K562 treated with DMSO at 1 percent for 24 hours (cell line): Measurements from ENCODE around the gene MAPRE3. TPM values are rescaled to one million over a fixed set of nuclear protein-coding genes. Genes with fewer than 3 reads are reported as not detected.

Experiments
- total RNA-seq: library from RNA; unstranded; fragments of 300-600 nt; gene quantifications from 2 replicates; pipeline ENCODE4 v1.2.3, GENCODE V29; 2022; ENCODE audit warnings: low read depth; ENCODE audit not compliant: insufficient read depth

Gene MAPRE3
- total RNA-seq, result 56.8 and 61.9 TPM in 2 replicates

GRCh38 chr2:26970244-26970927 lies at the start of gene MAPRE3:
TSS of gene MAPRE3 (plus strand) at chr2:26970637. CDS start at chr2:27022219, 51,582 bp downstream.

GRCh38 chr2:27032495-27033252 lies 62.2 kb downstream of the MAPRE3 start, which contains the start of gene TMEM214:
TSS of gene TMEM214 (plus strand) at chr2:27032965. CDS start at chr2:27033016, 51 bp downstream.

GRCh38 chr2:27050996-27051901 lies 80.8 kb downstream of the MAPRE3 start, which contains the start of gene AGBL5:
TSS of gene AGBL5 (plus strand) at chr2:27051668. CDS start at chr2:27052959, 1,291 bp downstream.

GRCh38 chr2:27071277-27071989 lies 101.0 kb downstream of the MAPRE3 start, which contains the start of gene OST4:
TSS of gene OST4 (minus strand) at chr2:27071654.

Other genes with a start within 250 kb of the MAPRE3 start
- 22.5 and 25.8 TPM in 2 replicates for gene SLC35F6, start 206.4 kb upstream of the MAPRE3 start, total RNA-seq
- gene CENPA, start 184.6 kb upstream of the MAPRE3 start, total RNA-seq, result 57.5 and 67.3 TPM in 2 replicates
- gene DPYSL5, start 122.5 kb upstream of the MAPRE3 start, total RNA-seq, result not detected in 2 replicates
- gene TMEM214, start 62.3 kb downstream of the MAPRE3 start, total RNA-seq, result 113 and 117 TPM in 2 replicates
- gene AGBL5, start 81.0 kb downstream of the MAPRE3 start, total RNA-seq, result 39.3 and 43.3 TPM in 2 replicates
- 226 and 237 TPM in 2 replicates for gene OST4, start 101.0 kb downstream of the MAPRE3 start, total RNA-seq
- 4.9 and 5.4 TPM in 2 replicates for gene EMILIN1, start 108.0 kb downstream of the MAPRE3 start, total RNA-seq
- gene KHK, start 116.1 kb downstream of the MAPRE3 start, total RNA-seq, result 18.6 and 18.8 TPM in 2 replicates
- 0.29 and 0.39 TPM in 2 replicates for gene CGREF1, start 148.5 kb downstream of the MAPRE3 start, total RNA-seq
- 0.23 and 0.66 TPM in 2 replicates for gene ABHD1, start 153.2 kb downstream of the MAPRE3 start, total RNA-seq
- gene PREB, start 164.0 kb downstream of the MAPRE3 start, total RNA-seq, result 102 and 109 TPM in 2 replicates
- gene PRR30, start 168.8 kb downstream of the MAPRE3 start, total RNA-seq, result not detected in 2 replicates
- gene TCF23, start 178.4 kb downstream of the MAPRE3 start, total RNA-seq, result not detected in 2 replicates
- gene ATRAID, start 241.4 kb downstream of the MAPRE3 start, total RNA-seq, result 99.2 and 103 TPM in 2 replicates
- gene SLC5A6, start 241.6 kb downstream of the MAPRE3 start, total RNA-seq, result 34.1 and 34.6 TPM in 2 replicates
- gene CAD, start 246.7 kb downstream of the MAPRE3 start, total RNA-seq, result 45.7 and 49.5 TPM in 2 replicates